ENCODE measurements around the gene IGDCC3.

DNA sequence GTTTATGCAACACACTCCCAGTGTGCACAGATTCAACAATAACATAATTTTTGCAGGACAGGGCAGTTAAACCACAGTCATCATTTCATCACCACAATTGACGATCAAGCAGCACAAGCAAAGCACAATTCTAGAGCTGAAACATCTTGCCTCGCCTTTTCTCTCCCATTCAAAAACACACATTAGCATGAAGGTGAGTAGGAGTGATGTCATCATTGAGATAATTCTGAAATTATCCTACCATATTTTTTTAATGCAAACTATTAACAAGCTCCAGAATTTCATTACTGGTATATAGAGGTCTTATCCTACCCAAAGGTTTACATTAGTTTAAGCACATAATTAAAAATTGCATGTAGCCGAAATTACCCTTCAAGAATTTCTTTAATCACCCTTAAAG is 3.5 kb downstream of the IGDCC3 start:
- TF ChIP-seq EZH2 (IDR thresholded peaks at IDR 0.05) (no peak), POLR2AphosphoS5 (IDR thresholded peaks at IDR 0.05; ENCODE audit: borderline replicate concordance, low read depth, low read length) (no peak)

Measured in SK-N-MC (cell line).